ENCODE results near the gene PRDM16. TPM values are rescaled to one million over a fixed set of nuclear protein-coding genes. Genes with fewer than 3 reads are reported as not detected.

Gene PRDM16
- total and polyA plus RNA-seq, 2 of the 8 experiments (the other 6 are each of a cell fraction or from before 2014, with no cell fraction given): 0.39 to 0.43 TPM

DNA sequence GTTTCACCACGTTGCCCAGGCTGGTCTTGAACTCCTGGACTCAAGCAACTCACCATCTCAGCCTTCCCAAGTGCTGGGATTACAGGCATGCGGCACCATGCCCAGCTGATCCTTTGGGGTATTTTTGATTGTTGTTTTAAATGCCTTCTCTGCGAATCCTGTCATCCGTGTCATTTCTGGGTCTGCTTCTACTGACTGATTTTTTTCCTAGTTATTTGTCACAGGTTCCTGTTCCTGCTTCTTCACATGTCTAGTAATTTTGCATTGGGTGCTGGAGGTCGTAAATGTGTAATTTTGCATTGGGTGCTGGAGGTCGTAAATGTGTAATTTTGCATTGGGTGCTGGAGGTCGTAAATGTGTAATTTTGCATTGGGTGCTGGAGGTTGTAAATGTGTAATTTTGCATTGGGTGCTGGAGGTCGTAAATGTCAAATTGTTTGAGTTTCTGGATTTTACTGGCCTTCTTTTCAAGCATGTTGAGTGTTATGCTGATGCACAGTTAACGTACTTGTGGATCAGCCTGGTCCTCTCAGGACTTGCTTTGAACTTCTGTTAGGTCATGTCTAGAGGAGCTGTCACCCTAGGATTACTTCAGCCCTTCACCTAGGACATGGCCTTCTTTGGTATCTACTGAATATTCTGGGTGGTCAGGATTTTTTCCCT is 381.3 kb downstream of the PRDM16 start (continued):
- TF ChIP-seq TAF1 (IDR thresholded peaks at IDR 0.05; ENCODE audit: low read depth, low read length): no peak

All from H1 (cell line).